HFF-Myc (cell line): ENCODE data around the gene AP3D1.
A peak's percentile ranks its signal among the peaks of the same experiment; 100 is the strongest.

Experiments used
- DNase-seq: peaks from one replicate; pipeline ENCODE4 v3.0.0-alpha.2; 2011; ENCODE audit warnings: low read depth; ENCODE audit errors: extremely low read depth
- H3K4me3 ChIP-seq: replicated peaks from 2 replicates; pipeline ENCODE4 v1.5.1; 2011; ENCODE audit warnings: low read depth, mild to moderate bottlenecking, control low read depth, low read length
- CTCF ChIP-seq: IDR thresholded peaks from 2 replicates; pipeline ENCODE4 v1.5.1; 2012; ENCODE audit warnings: mild to moderate bottlenecking, low read depth, low read length, control low read depth; ENCODE audit errors: missing control alignments

AP3D1 gene

GRCh38 chr19:2173388-2173766, 22.0 kb upstream of the AP3D1 start:
- TF ChIP-seq CTCF = no peak
- no peak overlapping the region for H3K4me3 ChIP-seq
- no peak for DNase-seq

GRCh38 chr19:2171349-2172145, 20.2 kb upstream of the AP3D1 start:
- no peak for TF ChIP-seq CTCF
- H3K4me3 ChIP-seq = no peak overlapping the region
- DNase-seq = no peak

GRCh38 chr19:2170987-2171348, 19.6 kb upstream of the AP3D1 start:
- no peak for TF ChIP-seq CTCF
- no peak for DNase-seq
- no peak overlapping the region for H3K4me3 ChIP-seq

GRCh38 chr19:2170219-2170618, 18.9 kb upstream of the AP3D1 start:
- no peak overlapping the region for H3K4me3 ChIP-seq
- TF ChIP-seq CTCF = no peak
- DNase-seq = no peak

GRCh38 chr19:2168619-2169424, 17.5 kb upstream of the AP3D1 start:
- TF ChIP-seq CTCF = no peak
- H3K4me3 ChIP-seq = peak overlapping the region; percentile 24
- DNase-seq = peak; percentile 76

GRCh38 chr19:2167896-2168618, 16.7 kb upstream of the AP3D1 start:
- peak overlapping the region; percentile 62 for H3K4me3 ChIP-seq
- TF ChIP-seq CTCF = no peak
- no peak for DNase-seq
